Superior temporal gyrus (tissue), 1 donor: ENCODE measurements around the gene ROBO2.
A peak's percentile ranks its signal among the peaks of the same experiment; 100 is the strongest.

Source experiments
- DNase-seq: peaks from one replicate; pipeline ENCODE4 v3.0.0-alpha.2; 2016; ENCODE audit errors: extremely low spot score

Gene ROBO2

GRCh38 chr3:77189258-77189657 is 149.4 kb downstream of the ROBO2 start:
- no peak for DNase-seq

- no peak for DNase-seq
These were observed 149.8 kb downstream of the ROBO2 start for GRCh38 chr3:77189684-77190083.

DNA sequence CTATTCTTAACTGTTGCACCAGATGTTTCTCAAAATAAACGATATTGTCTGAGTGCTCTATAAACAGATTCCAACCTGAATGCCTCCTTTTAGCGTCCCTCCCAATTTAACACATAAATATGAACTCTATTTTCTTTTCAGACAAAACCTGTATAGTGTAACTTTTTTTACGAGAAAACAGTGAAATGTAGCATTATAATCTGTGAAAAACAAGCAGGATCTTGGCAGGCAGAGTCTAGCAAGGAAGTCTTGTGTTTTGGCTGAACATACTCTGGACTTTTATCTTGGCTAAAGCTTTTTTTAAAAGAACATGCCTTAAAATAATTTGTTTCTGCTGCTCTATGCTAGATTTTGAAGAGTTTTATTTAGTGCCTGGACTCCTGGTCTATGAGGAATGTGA is 150.5 kb downstream of the ROBO2 start:
- DNase-seq: peak; percentile 60

DNA sequence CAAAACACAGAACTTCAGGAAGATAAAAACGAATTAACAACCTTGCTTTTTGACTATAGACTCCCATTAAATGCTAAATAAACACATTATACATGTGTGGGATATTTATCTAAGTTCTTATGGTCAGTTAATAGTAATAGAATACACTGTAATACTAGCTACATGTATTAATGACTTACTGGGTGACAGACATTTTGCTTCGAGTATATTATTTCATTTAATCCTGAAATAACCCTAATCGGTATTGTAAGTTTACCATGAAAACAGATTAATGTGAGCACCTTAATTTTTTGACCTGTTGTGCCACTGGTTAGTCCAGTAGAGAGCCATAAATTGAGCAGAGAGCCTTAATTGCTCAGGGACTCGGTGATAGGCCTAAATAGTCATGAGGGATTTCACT is 151.1 kb downstream of the ROBO2 start:
- no peak for DNase-seq

- DNase-seq: no peak
These were observed 151.7 kb downstream of the ROBO2 start for GRCh38 chr3:77191640-77192039.

- no peak for DNase-seq
These were observed 156.1 kb downstream of the ROBO2 start for GRCh38 chr3:77195766-77196545.

- DNase-seq: no peak
These were observed 157.5 kb downstream of the ROBO2 start for GRCh38 chr3:77197408-77197807.

GRCh38 chr3:77203851-77204250 is 164.0 kb downstream of the ROBO2 start:
- no peak for DNase-seq

- no peak for DNase-seq
These were observed 164.9 kb downstream of the ROBO2 start for GRCh38 chr3:77204788-77205187.

- DNase-seq: no peak
These were observed 167.9 kb downstream of the ROBO2 start for GRCh38 chr3:77207753-77208152.

DNA sequence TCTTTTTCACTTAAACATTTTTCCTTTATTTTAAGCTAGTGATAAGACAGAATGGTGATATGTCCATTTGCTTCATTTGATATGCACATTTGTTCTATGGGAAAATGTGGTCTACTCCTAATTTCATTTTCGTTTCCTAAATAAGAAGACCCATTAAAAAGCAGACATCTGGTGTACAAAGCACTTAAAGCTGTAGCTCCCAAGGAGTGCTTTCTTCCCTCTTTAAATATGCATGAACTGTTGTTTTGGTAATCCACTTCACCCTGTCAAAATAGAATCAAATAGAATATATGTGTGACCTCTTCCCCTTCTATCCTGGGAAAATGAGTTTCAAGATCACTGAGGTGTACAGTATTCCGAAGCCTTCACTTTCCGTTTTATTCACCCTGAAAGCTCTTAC is 182.8 kb downstream of the ROBO2 start:
- no peak for DNase-seq

GRCh38 chr3:77227567-77227966 is 187.7 kb downstream of the ROBO2 start:
- no peak for DNase-seq

GRCh38 chr3:77232557-77232956 is 192.7 kb downstream of the ROBO2 start:
- no peak for DNase-seq

- DNase-seq: no peak
These were observed 194.1 kb downstream of the ROBO2 start for GRCh38 chr3:77234004-77234403.

- DNase-seq: no peak
These were observed 196.2 kb downstream of the ROBO2 start for GRCh38 chr3:77236118-77236517.

DNA sequence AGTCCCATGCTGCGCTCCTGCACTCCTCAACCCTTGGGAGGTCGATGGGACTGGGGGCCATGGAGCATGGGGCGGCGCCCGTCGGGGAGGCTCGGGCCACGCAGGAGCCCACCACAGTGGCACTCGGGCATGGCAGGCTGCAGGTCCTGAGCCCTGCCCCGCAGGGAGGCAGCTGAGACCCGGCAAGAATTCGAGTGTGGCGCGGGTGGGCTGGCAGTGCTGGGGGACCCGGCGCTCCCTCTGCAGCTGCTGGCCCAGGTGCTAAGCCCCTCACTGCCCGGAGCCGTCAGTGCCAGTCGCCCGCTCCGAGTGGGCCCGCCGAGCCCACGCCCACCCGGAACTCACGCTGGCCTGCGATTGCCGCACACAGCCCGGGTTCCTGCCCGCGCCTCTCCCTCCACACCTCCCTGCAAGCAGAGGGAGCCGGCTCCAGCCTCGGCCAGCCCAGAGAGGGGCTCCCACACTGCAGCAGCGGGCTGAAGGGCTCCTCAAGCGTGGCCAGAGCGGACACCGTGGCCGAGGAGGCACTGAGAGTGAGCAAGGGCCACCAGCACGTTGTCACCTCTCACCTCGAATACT is 200.3 kb downstream of the ROBO2 start:
- no peak for DNase-seq

DNA sequence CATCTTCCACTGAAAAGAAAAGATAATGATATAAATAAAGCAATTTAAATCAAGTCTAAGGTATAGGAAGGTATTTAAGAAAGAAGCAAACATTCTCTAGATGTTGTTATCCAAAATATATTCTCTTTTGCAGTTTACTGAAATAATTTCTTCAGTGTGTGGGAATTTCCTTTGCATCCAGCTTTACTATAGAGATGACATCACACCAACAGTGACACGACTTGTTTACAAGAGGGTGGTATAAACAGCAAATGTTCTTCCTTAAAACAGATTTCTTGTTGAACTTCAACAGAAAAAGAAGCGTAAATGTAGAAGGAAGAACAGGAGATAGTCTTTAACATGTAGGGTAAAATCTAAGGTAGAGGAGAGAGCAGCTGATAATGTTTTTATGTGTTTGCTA is 202.5 kb downstream of the ROBO2 start:
- peak; percentile 20 for DNase-seq

- DNase-seq: no peak
These were observed 205.1 kb downstream of the ROBO2 start for GRCh38 chr3:77244981-77245380.

DNA sequence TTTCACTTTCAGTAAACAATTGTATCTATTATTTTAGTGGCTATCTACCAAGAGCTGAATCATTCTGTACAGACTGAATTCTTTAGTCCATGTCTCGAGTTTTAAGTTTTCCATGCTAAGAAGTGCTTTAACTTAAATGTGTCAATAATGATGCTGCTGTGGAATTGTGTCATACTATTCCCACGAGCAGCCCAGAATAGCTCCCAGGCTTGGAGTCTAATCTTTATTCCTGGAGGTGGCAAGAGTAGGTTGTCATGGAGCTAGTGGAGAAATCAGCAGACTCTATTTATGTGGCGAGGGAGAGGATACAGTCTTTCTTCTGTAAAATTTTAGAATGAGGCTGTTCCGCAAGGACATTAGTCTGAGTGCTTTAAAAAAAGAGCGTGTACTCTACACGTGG is 207.2 kb downstream of the ROBO2 start:
- peak; percentile 53 for DNase-seq

- DNase-seq: no peak
These were observed 207.9 kb downstream of the ROBO2 start for GRCh38 chr3:77247817-77248216.

DNA sequence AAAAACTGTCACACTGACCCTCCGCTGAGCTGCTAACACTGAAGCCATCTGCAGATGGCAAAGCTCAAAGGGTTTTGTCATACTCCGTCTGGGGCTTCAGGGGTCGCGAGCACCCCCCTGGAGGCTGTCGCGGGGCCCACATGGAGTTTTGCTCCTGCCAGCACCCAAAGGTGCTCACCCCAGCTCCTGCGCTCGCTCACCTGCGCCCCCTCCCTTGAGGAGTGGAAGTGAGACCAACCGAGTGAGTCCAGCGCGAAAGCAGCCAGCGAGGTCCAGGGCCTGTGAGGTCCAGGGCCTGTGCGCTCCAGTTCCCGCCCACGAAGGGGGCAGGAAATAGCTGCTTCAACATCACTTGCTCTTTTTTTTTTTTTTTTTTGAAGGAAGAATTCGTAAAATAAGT is 208.5 kb downstream of the ROBO2 start:
- DNase-seq: no peak

DNA sequence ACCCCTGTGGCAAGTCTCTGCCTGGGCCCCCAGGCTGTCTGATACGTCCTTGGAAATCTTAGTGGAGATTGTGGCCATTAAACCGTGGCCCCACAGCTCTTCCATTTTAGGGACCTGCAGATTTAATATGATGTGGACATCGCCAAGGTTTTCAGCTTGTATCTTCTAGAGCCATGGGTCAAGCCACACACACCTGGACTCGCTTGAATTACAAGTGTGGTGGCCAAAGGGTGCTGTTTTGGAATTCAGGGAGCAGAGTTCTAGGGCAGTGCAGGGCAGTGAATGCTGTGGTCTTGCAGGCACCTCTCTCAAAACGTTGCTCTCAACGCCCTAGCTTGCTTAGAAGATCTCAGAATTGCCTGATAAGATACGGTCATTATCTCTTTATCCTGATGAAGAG is 211.2 kb downstream of the ROBO2 start:
- DNase-seq: no peak

DNA sequence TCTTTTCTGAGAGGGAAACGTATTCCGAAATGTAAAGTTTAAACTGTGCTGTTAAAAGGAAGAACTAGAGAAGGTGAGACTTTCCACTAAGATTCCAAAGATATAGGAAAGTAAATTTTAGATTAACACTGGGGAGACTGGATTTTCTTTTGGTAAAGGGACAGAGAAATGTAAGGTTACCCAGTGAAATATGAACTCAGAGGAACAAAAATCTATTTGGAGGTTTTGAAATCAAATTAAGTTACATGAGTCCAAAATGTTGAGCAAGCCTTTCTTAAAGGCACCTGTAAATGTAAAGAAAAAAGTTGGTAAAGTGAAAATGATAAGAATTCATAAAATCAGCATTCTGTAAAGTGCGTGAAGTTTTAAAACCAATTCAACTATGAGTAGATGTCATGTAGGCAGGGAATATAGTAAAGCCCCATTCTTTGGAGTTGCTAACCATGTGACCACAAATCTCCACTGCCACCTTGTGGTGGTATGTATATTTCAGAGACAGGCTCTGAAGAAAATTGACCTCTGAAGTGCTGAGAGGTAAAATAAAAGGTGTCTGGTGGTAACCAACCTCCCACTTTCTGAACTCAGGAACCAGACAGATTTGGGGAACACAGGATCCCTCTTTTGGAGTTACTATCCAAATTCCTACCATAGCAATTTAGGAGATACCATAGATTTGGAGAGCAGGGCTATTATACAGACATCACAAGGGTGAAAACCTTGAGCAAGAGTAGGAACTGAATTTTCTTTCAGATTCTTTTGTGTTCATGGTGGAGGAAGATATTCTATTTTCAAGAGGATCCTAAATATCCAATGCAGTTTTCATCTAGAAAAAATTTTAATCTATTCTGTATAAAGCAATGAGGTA is 215.3 kb downstream of the ROBO2 start:
- peak; percentile 85 for DNase-seq
